H1 (cell line): ENCODE results near the gene PAIP2. TPM values are rescaled to one million over a fixed set of nuclear protein-coding genes. Genes with fewer than 3 reads are reported as not detected.

ENCODE experiments used
- CHD1 ChIP-seq: IDR thresholded peaks from 2 replicates; pipeline ENCODE4 v1.6.1; 2012; ENCODE audit warnings: low read depth, low read length, improper control_type of control experiment
- EGR1 ChIP-seq: IDR thresholded peaks from 2 replicates; pipeline ENCODE4 v1.6.1; 2011; ENCODE audit warnings: low read depth, low read length, borderline replicate concordance
- JUN ChIP-seq: IDR thresholded peaks from 2 replicates; pipeline ENCODE4 v1.6.1; 2011; ENCODE audit warnings: low read depth, mild to moderate bottlenecking, improper control_type of control experiment, low read length
- POLR2A ChIP-seq, 2 experiments: IDR thresholded peaks; 1 replicate in 1 of 2; 2 replicates in 1 of 2; pipeline ENCODE4 v1.6.1; 2011; ENCODE audit warnings: low read depth in 2 of 2, low read length in 2 of 2, mild to moderate bottlenecking in 2 of 2; ENCODE audit errors: control extremely low read depth in 1 of 2
- RBBP5 ChIP-seq: IDR thresholded peaks from 2 replicates; pipeline ENCODE4 v1.7.1; 2012; ENCODE audit warnings: low read depth, mild to moderate bottlenecking, inconsistent platforms, low read length, moderate library complexity, borderline replicate concordance
- USF2 ChIP-seq: IDR thresholded peaks from 2 replicates; pipeline ENCODE4 v1.6.1; 2011; ENCODE audit warnings: low read length, improper control_type of control experiment
- polyA plus RNA-seq, 7 experiments: library from polyadenylated mRNA; depleted of rRNA in 3 of 7; stranded (reverse) in 5 of 7; unstranded in 2 of 7; fragments of >200 nt in 5 of 7; fragments of 200-250 nt in 2 of 7; gene quantifications; 1 replicate in 5 of 7; 2 replicates in 1 of 7; 4 replicates in 1 of 7; pipeline versions ENCODE4 v1.2.1 to v1.2.3, GENCODE V29; 2011 to 2013; ENCODE audit warnings: missing spikeins in 2 of 7, mixed read lengths in 2 of 7
- total RNA-seq: library from RNA; stranded (reverse); fragmentation: NEBNext Ultra II Directional; extraction: Animal tissue kit (Norgen Biotek cat#: 25700); gene quantifications from 2 replicates; pipeline ENCODE4 v1.2.1, GENCODE V29; 2021

The PAIP2 gene
- total and polyA plus RNA-seq, 2 of the 8 experiments (the other 6 are each of a cell fraction or from before 2014, with no cell fraction given), result 87.6 to 162 TPM

- TF ChIP-seq USF2 (no peak; the same call in 1 of the 2 replicates), RBBP5 (0 out of 2 replicates have a peak, but pooled peaks have one; percentile 63), JUN (no peak), CHD1 (no peak), EGR1 (no peak), POLR2A (IDR thresholded peaks at IDR 0.05; ENCODE audit: control extremely low read depth in 1 of 2, low read depth in 2 of 2, low read length in 2 of 2) (peak in 1 of 2 experiments; percentile 52; a peak in 2 of 3 replicates)
Measured at GRCh38 chr5:139392678-139393496, 51.2 kb downstream of the PAIP2 start (continued).
